HepG2 (cell line): Measurements from ENCODE around the gene HPD. TPM values are rescaled to one million over a fixed set of nuclear protein-coding genes. Genes with fewer than 3 reads are reported as not detected.

Experiments used
- ATF1 ChIP-seq: IDR thresholded peaks from 2 replicates; pipeline ENCODE4 v1.6.1; 2016; ENCODE audit warnings: mild to moderate bottlenecking, control low read depth
- ATRX ChIP-seq: sonication (generic); formaldehyde crosslinking; IDR thresholded peaks from 2 replicates; pipeline ENCODE4 v1.4.0; 2020; ENCODE audit warnings: missing genetic modification reagents, borderline replicate concordance
- ELF1 ChIP-seq: sonication (generic); formaldehyde crosslinking; IDR thresholded peaks from 2 replicates; pipeline ENCODE4 v1.4.0; 2020; ENCODE audit warnings: missing genetic modification reagents
- FOSL2 ChIP-seq: sonication (generic); formaldehyde crosslinking; IDR thresholded peaks from 2 replicates; pipeline ENCODE4 v1.4.0; 2020; ENCODE audit warnings: missing genetic modification reagents
- HOXA3 ChIP-seq: sonication (generic); formaldehyde crosslinking; IDR thresholded peaks from 2 replicates; pipeline ENCODE4 v1.5.0; 2020; ENCODE audit warnings: missing genetic modification reagents
- ISL2 ChIP-seq: sonication (generic); formaldehyde crosslinking; IDR thresholded peaks from 2 replicates; pipeline ENCODE4 v1.5.0; 2020; ENCODE audit warnings: missing genetic modification reagents
- NFIB ChIP-seq: sonication (generic); formaldehyde crosslinking; IDR thresholded peaks from 2 replicates; pipeline ENCODE4 v1.9.0; 2021; ENCODE audit warnings: missing genetic modification reagents, mild to moderate bottlenecking, borderline replicate concordance
- REST ChIP-seq, 2 experiments: IDR thresholded peaks; 2 replicates each; pipeline ENCODE4 v1.6.1; 2011 to 2012; ENCODE audit warnings: low read length in 2 of 2, borderline replicate concordance in 1 of 2, low read depth in 1 of 2, mild to moderate bottlenecking in 1 of 2, moderate library complexity in 1 of 2
- ZNF276 ChIP-seq: sonication (generic); formaldehyde crosslinking; IDR thresholded peaks from 2 replicates; pipeline ENCODE4 v1.4.0; 2020; ENCODE audit warnings: mild to moderate bottlenecking, low read depth, missing genetic modification reagents
- ZNF432 ChIP-seq: sonication (generic); formaldehyde crosslinking; IDR thresholded peaks from 2 replicates; pipeline ENCODE4 v1.5.0; 2020; ENCODE audit warnings: missing genetic modification reagents, mild to moderate bottlenecking, borderline replicate concordance
- polyA plus RNA-seq, 8 experiments: library from polyadenylated mRNA; depleted of rRNA in 3 of 8; stranded (reverse) in 7 of 8; unstranded in 1 of 8; fragments of >200 nt; fragmentation: Illumina TruSeq in 4 of 8; extraction: Trizol in 4 of 8; gene quantifications; 2 replicates each; pipeline versions ENCODE4 v1.2.1 to v1.2.3, GENCODE V29; 2011 to 2016; ENCODE audit warnings: low read depth in 4 of 8, missing spikeins in 1 of 8, mixed read lengths in 1 of 8; ENCODE audit not compliant: insufficient read depth in 1 of 8
- total RNA-seq, 5 experiments: library from RNA; depleted of rRNA; stranded (reverse); fragments of >200 nt; fragmentation: Illumina TruSeq; extraction: Trizol; gene quantifications; 2 replicates each; pipeline ENCODE4 v1.2.3, GENCODE V29; 2016; ENCODE audit warnings: low read depth in 1 of 5
- TF ChIP-seq, protein P1 (sequence below): sonication (generic); formaldehyde crosslinking; IDR thresholded peaks from 2 replicates; pipeline ENCODE4 v1.9.0; 2021; ENCODE audit warnings: mild to moderate bottlenecking, missing genetic modification reagents
- TF ChIP-seq, protein P2 (sequence below): IDR thresholded peaks from 2 replicates; pipeline ENCODE4 v1.6.1; 2016; ENCODE audit warnings: missing compliant biosample characterization, missing genetic modification reagents, borderline replicate concordance
- TF ChIP-seq, protein P3 (sequence below): conservative IDR thresholded peaks from 2 replicates; pipeline ENCODE4 v1.6.1; 2018; ENCODE audit warnings: missing genetic modification reagents

Gene HPD
- total and polyA plus RNA-seq, 2 of the 13 experiments (the other 11 are each of a cell fraction or from before 2014, with no cell fraction given) = 120 to 195 TPM

DNA sequence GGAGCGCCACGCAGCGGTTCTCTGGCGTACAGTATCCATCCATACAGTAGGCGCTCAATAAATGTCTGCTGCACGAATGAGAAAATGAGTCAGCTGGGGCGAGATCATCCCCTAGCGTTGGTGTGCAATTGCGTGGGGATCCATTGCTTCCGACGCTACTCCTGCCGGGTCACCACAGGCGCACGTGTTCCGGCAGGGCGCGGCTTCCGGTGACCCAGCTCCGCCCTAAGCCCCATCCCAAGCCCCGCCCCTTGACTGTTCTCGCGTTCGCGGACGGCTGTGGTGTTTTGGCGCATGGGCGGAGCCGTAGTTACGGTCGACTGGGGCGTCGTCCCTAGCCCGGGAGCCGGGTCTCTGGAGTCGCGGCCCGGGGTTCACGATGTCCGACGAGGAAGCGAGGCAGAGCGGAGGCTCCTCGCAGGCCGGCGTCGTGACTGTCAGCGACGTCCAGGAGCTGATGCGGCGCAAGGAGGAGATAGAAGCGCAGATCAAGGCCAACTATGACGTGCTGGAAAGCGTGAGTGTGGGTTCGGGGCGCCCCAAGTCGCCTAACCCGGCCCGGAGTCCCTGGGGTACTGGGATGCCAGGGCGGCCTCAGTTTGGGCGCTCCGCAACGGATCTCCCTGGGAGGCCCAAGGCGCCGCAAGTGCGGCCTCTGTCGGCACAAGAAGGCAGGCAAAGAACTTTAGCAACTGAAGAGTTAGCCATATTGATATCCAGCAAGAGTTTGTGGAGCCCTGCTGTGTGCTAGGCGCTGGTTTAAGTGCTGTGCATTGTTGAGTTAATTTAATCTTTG lies 30.0 kb upstream of the HPD start, which contains the start of gene PSMD9 (continued):
- TF ChIP-seq, protein P1, sequence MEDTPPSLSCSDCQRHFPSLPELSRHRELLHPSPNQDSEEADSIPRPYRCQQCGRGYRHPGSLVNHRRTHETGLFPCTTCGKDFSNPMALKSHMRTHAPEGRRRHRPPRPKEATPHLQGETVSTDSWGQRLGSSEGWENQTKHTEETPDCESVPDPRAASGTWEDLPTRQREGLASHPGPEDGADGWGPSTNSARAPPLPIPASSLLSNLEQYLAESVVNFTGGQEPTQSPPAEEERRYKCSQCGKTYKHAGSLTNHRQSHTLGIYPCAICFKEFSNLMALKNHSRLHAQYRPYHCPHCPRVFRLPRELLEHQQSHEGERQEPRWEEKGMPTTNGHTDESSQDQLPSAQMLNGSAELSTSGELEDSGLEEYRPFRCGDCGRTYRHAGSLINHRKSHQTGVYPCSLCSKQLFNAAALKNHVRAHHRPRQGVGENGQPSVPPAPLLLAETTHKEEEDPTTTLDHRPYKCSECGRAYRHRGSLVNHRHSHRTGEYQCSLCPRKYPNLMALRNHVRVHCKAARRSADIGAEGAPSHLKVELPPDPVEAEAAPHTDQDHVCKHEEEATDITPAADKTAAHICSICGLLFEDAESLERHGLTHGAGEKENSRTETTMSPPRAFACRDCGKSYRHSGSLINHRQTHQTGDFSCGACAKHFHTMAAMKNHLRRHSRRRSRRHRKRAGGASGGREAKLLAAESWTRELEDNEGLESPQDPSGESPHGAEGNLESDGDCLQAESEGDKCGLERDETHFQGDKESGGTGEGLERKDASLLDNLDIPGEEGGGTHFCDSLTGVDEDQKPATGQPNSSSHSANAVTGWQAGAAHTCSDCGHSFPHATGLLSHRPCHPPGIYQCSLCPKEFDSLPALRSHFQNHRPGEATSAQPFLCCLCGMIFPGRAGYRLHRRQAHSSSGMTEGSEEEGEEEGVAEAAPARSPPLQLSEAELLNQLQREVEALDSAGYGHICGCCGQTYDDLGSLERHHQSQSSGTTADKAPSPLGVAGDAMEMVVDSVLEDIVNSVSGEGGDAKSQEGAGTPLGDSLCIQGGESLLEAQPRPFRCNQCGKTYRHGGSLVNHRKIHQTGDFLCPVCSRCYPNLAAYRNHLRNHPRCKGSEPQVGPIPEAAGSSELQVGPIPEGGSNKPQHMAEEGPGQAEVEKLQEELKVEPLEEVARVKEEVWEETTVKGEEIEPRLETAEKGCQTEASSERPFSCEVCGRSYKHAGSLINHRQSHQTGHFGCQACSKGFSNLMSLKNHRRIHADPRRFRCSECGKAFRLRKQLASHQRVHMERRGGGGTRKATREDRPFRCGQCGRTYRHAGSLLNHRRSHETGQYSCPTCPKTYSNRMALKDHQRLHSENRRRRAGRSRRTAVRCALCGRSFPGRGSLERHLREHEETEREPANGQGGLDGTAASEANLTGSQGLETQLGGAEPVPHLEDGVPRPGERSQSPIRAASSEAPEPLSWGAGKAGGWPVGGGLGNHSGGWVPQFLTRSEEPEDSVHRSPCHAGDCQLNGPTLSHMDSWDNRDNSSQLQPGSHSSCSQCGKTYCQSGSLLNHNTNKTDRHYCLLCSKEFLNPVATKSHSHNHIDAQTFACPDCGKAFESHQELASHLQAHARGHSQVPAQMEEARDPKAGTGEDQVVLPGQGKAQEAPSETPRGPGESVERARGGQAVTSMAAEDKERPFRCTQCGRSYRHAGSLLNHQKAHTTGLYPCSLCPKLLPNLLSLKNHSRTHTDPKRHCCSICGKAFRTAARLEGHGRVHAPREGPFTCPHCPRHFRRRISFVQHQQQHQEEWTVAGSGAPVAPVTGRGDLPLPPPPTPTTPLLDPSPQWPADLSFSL (CRISPR knock-in tag) = peak; percentile 18; the same call in 1 of the 2 replicates
- TF ChIP-seq, protein P2, sequence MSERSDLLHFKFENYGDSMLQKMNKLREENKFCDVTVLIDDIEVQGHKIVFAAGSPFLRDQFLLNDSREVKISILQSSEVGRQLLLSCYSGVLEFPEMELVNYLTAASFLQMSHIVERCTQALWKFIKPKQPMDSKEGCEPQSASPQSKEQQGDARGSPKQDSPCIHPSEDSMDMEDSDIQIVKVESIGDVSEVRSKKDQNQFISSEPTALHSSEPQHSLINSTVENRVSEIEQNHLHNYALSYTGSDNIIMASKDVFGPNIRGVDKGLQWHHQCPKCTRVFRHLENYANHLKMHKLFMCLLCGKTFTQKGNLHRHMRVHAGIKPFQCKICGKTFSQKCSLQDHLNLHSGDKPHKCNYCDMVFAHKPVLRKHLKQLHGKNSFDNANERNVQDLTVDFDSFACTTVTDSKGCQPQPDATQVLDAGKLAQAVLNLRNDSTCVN (CRISPR knock-in tag) = peak; percentile 63; the same call in 1 of the 2 replicates
- peak; percentile 95 for TF ChIP-seq FOSL2 (CRISPR knock-in tag)
- TF ChIP-seq ISL2 (CRISPR knock-in tag) = no peak; the same call in 1 of the 2 replicates
- TF ChIP-seq REST (IDR thresholded peaks at IDR 0.05; ENCODE audit: borderline replicate concordance in 1 of 2, low read depth in 1 of 2, low read length in 2 of 2) = no peak; a peak in 1 of 4 replicates
- TF ChIP-seq ELF1 (CRISPR knock-in tag) = peak; percentile 86
- peak; percentile 57; the same call in 1 of the 2 replicates for TF ChIP-seq ATF1 (CRISPR knock-in tag)
- TF ChIP-seq NFIB (CRISPR knock-in tag) = no peak
- TF ChIP-seq ZNF432 (CRISPR knock-in tag) = no peak
- TF ChIP-seq ZNF276 (CRISPR knock-in tag) = peak; percentile 88; the same call in 1 of the 2 replicates
- TF ChIP-seq, protein P3, sequence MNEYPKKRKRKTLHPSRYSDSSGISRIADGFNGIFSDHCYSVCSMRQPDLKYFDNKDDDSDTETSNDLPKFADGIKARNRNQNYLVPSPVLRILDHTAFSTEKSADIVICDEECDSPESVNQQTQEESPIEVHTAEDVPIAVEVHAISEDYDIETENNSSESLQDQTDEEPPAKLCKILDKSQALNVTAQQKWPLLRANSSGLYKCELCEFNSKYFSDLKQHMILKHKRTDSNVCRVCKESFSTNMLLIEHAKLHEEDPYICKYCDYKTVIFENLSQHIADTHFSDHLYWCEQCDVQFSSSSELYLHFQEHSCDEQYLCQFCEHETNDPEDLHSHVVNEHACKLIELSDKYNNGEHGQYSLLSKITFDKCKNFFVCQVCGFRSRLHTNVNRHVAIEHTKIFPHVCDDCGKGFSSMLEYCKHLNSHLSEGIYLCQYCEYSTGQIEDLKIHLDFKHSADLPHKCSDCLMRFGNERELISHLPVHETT = peak; percentile 91; the same call in 1 of the 2 replicates
- no peak for TF ChIP-seq ATRX (CRISPR knock-in tag)
- peak; percentile 95 for TF ChIP-seq HOXA3
